ENCODE measurements around the gene RUNX2.

- TF ChIP-seq CTCF (IDR thresholded peaks at IDR 0.05) (no peak), POLR2A (IDR thresholded peaks at IDR 0.05) (no peak)
Measured at GRCh38 chr6:45653117-45653883, 325.2 kb downstream of the RUNX2 start.

All from uterus (tissue), 2 donors.